K562 (cell line): ENCODE data around the gene PRDM16. TPM values are rescaled to one million over a fixed set of nuclear protein-coding genes. Genes with fewer than 3 reads are reported as not detected.

Experiments used
- ATAC-seq: fragments of 200-7000 bp; cut with Tn5 transposase; 3 replicates; pipeline ENCODE4 v1.9.1; 2020; ENCODE audit warnings: moderate library complexity
- BruUV-seq: library from RNA; stranded (reverse); fragments of 400-500 nt; replicated peaks from 2 replicates; lab custom pipeline; 2021; lab: Mats Ljungman, UMichigan
- CTCF ChIA-PET: fragments of 300-600 bp; formaldehyde crosslinking; extraction: SDS; loops from one replicate; lab custom pipeline; 2021; ENCODE audit warnings: low intra/inter-chr PET ratio; lab: Yijun Ruan, JAX
- POLR2A ChIA-PET: fragments of 300-600, 350-650 bp; sonication (Branson Sonifier 250); formaldehyde crosslinking; extraction: SDS; loops from one replicate; lab custom pipeline; 2021; ENCODE audit warnings: antibody characterized with exemption, inconsistent platforms; lab: Yijun Ruan, JAX
- DNase-seq, 4 experiments: peaks; one replicate each; pipeline versions ENCODE4 v3.0.0 to v3.0.0-alpha.2; 2011 to 2018; ENCODE audit warnings: low spot score in 3 of 4, mixed read lengths in 3 of 4; ENCODE audit errors: extremely low read depth in 1 of 4
- FAIRE-seq: peaks from 2 replicates; lab custom pipeline; 2011; peaks lifted over from hg19 to GRCh38; lab: Jason Lieb, UNC
- H2AFZ ChIP-seq: 2 replicates; pipeline ENCODE4 v1.6.0; 2011; ENCODE audit warnings: low read depth, low read length, control low read depth, inconsistent platforms
- H3K27ac ChIP-seq: fragments of 200-600 bp; 3 replicates; pipeline ENCODE4 v1.8.0; 2011; ENCODE audit warnings: low read depth, mild to moderate bottlenecking, control low read depth, inconsistent platforms, low read length, moderate library complexity, mixed read lengths; ENCODE audit errors: extremely low read depth
- H3K27me3 ChIP-seq, 2 experiments: fragments of 300-600 bp in 1 of 2; 2 replicates in 1 of 2; 3 replicates in 1 of 2; pipeline versions ENCODE4 v1.6.0 to v1.8.0; 2011; ENCODE audit warnings: inconsistent platforms in 2 of 2, low read length in 2 of 2, mild to moderate bottlenecking in 1 of 2, mixed read lengths in 1 of 2, moderate library complexity in 1 of 2; ENCODE audit not compliant: control insufficient read depth in 2 of 2, insufficient read depth in 2 of 2
- H3K36me3 ChIP-seq: fragments of 300-600 bp; 3 replicates; pipeline ENCODE4 v1.8.0; 2011; ENCODE audit warnings: mild to moderate bottlenecking, low read length, inconsistent platforms; ENCODE audit not compliant: control insufficient read depth, insufficient read depth
- H3K4me1 ChIP-seq, 2 experiments: fragments of 200-600 bp in 1 of 2; replicated peaks in 1 of 2; 2 replicates in 1 of 2; 3 replicates in 1 of 2; pipeline versions ENCODE4 v1.5.1 to v1.8.0; 2011; ENCODE audit warnings: inconsistent platforms in 2 of 2, low read length in 2 of 2, mild to moderate bottlenecking in 1 of 2, mixed read lengths in 1 of 2, moderate library complexity in 1 of 2; ENCODE audit not compliant: control insufficient read depth in 2 of 2, insufficient read depth in 2 of 2
- H3K4me2 ChIP-seq: 2 replicates; pipeline ENCODE4 v1.6.1; 2011; ENCODE audit warnings: low read length, control low read depth, inconsistent platforms, mixed read lengths; ENCODE audit not compliant: insufficient read depth
- H3K4me3 ChIP-seq: fragments of 200-600 bp; sonication (generic), shearing (Covaris generic); 2 replicates; pipeline ENCODE4 v1.5.1; 2016; ENCODE audit warnings: control low read depth, inconsistent platforms
- H3K79me2 ChIP-seq: fragments of 200-600 bp; 3 replicates; pipeline ENCODE4 v1.8.0; 2011; ENCODE audit warnings: low read length, inconsistent platforms; ENCODE audit not compliant: control insufficient read depth, insufficient read depth
- H3K9ac ChIP-seq, 2 experiments: 2 replicates each; pipeline versions ENCODE4 v1.6.0 to v1.6.1; 2011; ENCODE audit warnings: low read depth in 2 of 2, low read length in 2 of 2, control low read depth in 1 of 2, inconsistent platforms in 1 of 2, mild to moderate bottlenecking in 1 of 2, mixed read lengths in 1 of 2; ENCODE audit not compliant: insufficient read depth in 1 of 2
- H3K9me1 ChIP-seq: one replicate; pipeline ENCODE4 v1.6.0; 2011; ENCODE audit warnings: inconsistent platforms, mild to moderate bottlenecking, low read length, moderate library complexity; ENCODE audit not compliant: control insufficient read depth, insufficient read depth
- H3K9me3 ChIP-seq: replicated peaks from 2 replicates; pipeline ENCODE4 v1.5.1; 2011; ENCODE audit warnings: low read depth, low read length, inconsistent platforms; ENCODE audit not compliant: control insufficient read depth, insufficient read depth
- H4K20me1 ChIP-seq: replicated peaks from 2 replicates; pipeline ENCODE4 v1.6.1; 2011; ENCODE audit warnings: low read length, inconsistent platforms, mixed read lengths; ENCODE audit not compliant: control insufficient read depth, insufficient read depth
- CLOCK ChIP-seq: fragments of 250-450 bp; sonication (Bioruptor Pico); IDR thresholded peaks from 2 replicates; pipeline ENCODE4 v1.4.0; 2020; ENCODE audit warnings: mild to moderate bottlenecking, moderate library complexity, borderline replicate concordance
- KLF16 ChIP-seq: IDR thresholded peaks from 2 replicates; pipeline ENCODE4 v1.6.1; 2016; ENCODE audit warnings: antibody characterized with exemption
- MGA ChIP-seq: fragments of 450-650 bp; IDR thresholded peaks from 2 replicates; pipeline ENCODE4 v1.6.1; 2016; ENCODE audit warnings: mild to moderate bottlenecking, moderate library complexity
- NONO ChIP-seq, 2 experiments: fragments of 200-400 bp in 1 of 2; fragments of 450-650 bp in 1 of 2; formaldehyde crosslinking in 1 of 2; IDR thresholded peaks; 2 replicates each; pipeline ENCODE4 v1.6.1; 2017; ENCODE audit warnings: low read depth in 2 of 2, mild to moderate bottlenecking in 2 of 2, moderate library complexity in 2 of 2, low read length in 1 of 2
- ZFP1 ChIP-seq: fragments of 450-650 bp; formaldehyde crosslinking; IDR thresholded peaks from 2 replicates; pipeline ENCODE4 v1.4.0; 2020; ENCODE audit warnings: mild to moderate bottlenecking, mixed read lengths
- ZNF511 ChIP-seq: sonication (generic); formaldehyde crosslinking; IDR thresholded peaks from 2 replicates; pipeline ENCODE4 v1.8.0; 2022; ENCODE audit warnings: mild to moderate bottlenecking, missing genetic modification reagents
- WGBS: fragments of 100-300 bp; shearing (Covaris generic); methylation state at CpG from one replicate; pipeline ENCODE4 v1.1.6; 2016; ENCODE audit warnings: low coverage, mixed read lengths; ENCODE audit not compliant: insufficient coverage; ENCODE audit errors: missing lambda C conversion rate; 5-methylcytosine and 5-hydroxymethylcytosine counted together
- in situ Hi-C: fragments of 300-500 bp; cut with MboI; formaldehyde crosslinking; loops from 4 replicates; pipeline ENCODE4 v1.15.0; 2018; ENCODE audit warnings: inconsistent platforms, mixed read lengths
- intact Hi-C: fragments of 100-400 bp; cut with micrococcal nuclease; formaldehyde crosslinking; loops from 2 replicates; pipeline ENCODE4 v1.14.2; 2022
- polyA plus RNA-seq, 8 experiments: library from polyadenylated mRNA; depleted of rRNA in 4 of 8; stranded (reverse) in 5 of 8; unstranded in 3 of 8; fragments of >200 nt; fragmentation: Nextera tagmentation in 2 of 8; fragmentation: Illumina TruSeq in 1 of 8; extraction: Ambion mirVana in 2 of 8; extraction: Trizol in 1 of 8; gene quantifications; 2 replicates each; pipeline versions ENCODE4 v1.2.1 to v1.2.3, GENCODE V29; 2011 to 2014; ENCODE audit warnings: inconsistent platforms in 1 of 8, missing spikeins in 1 of 8
- total RNA-seq, 7 experiments: library from RNA; depleted of rRNA in 6 of 7; stranded (reverse); fragments of >200 nt in 6 of 7; fragmentation: Illumina TruSeq in 2 of 7; extraction: Trizol in 2 of 7; gene quantifications; 2 replicates each; pipeline versions ENCODE4 v1.2.1 to v1.2.3, GENCODE V29; 2011 to 2021; ENCODE audit warnings: low replicate concordance in 1 of 7

PRDM16 gene
- total and polyA plus RNA-seq, 9 of the 15 experiments (the other 6 are each of a cell fraction or from before 2014, with no cell fraction given) = 0.10 to 0.27 TPM; not detected in 7

- ChIA-PET CTCF (no interaction called here), POLR2A (interaction anchor here (0.5 to 1.0 kb wide), 4 partner anchors 65 to 1343 kb away, joined by 3 to 7 read pairs (median 3); no protein-coding TSS in a partner anchor)
- in situ Hi-C loops = no loop called here
- BruUV-seq = no TSS peak
- H3K36me3 ChIP-seq = no peaks in the 10 kb centered on the region
- H3K9me3 ChIP-seq = no peaks in the 10 kb centered on the region
- peaks cover 6 to 12% of the 10 kb centered on the region in 2 experiments; a peak in 2 of 5 replicates for H3K4me1 ChIP-seq
- no peak overlapping the region; a peak in 1 of 4 replicates for H3K9ac ChIP-seq
- no peak overlapping the region for H3K4me3 ChIP-seq
- WGBS = 2% methylated on average over 14 of the region's 20 CpGs
- no peak for DNase-seq
- H3K27ac ChIP-seq = no peak overlapping the region
- peaks cover 0 to 24% of the 10 kb centered on the region in 2 experiments; a peak in 3 of 5 replicates for H3K27me3 ChIP-seq
- intact Hi-C loops = no loop called here
- no peak for ATAC-seq
- H2AFZ ChIP-seq = no peak overlapping the region
- H3K9me1 ChIP-seq = no peaks in the 10 kb centered on the region
- peaks cover 3% of the 10 kb centered on the region for H4K20me1 ChIP-seq
- H3K79me2 ChIP-seq = no peaks in the 10 kb centered on the region
- FAIRE-seq = no peak
- no peak overlapping the region for H3K4me2 ChIP-seq
- TF ChIP-seq ZFP1 (no peak), CLOCK (no peak), ZNF511 (CRISPR knock-in tag) (no peak), NONO (IDR thresholded peaks at IDR 0.05; ENCODE audit: low read depth in 2 of 2, low read length in 1 of 2) (no peak), KLF16 (no peak), MGA (no peak)
These were observed 281.7 kb downstream of the PRDM16 start for GRCh38 chr1:3350506-3351261.
